ENCODE measurements around the gene CTU2.
A peak's percentile ranks its signal among the peaks of the same experiment; 100 is the strongest.

CTU2 gene

GRCh38 chr16:88681709-88682451 lies 24.4 kb upstream of the CTU2 start:
- no peak for DNase-seq

- DNase-seq: no peak
Measured at GRCh38 chr16:88684569-88685155, 21.6 kb upstream of the CTU2 start.

GRCh38 chr16:88685156-88686061 lies 20.9 kb upstream of the CTU2 start:
- no peak for DNase-seq

- peak; percentile 65 for DNase-seq
Measured at GRCh38 chr16:88686062-88686438, 20.3 kb upstream of the CTU2 start.

GRCh38 chr16:88686439-88687253 lies 19.7 kb upstream of the CTU2 start, which contains the start of gene SNAI3:
SNAI3 (minus strand) TSS chr16:88686507; CDS start chr16:88686406, 101 bp downstream.
- peak; percentile 82 for DNase-seq

- DNase-seq: no peak
Measured at GRCh38 chr16:88687254-88687576, 19.1 kb upstream of the CTU2 start.

- no peak for DNase-seq
Measured at GRCh38 chr16:88687676-88688012, 18.7 kb upstream of the CTU2 start.

GRCh38 chr16:88688013-88688778 lies 18.1 kb upstream of the CTU2 start:
- peak; percentile 79 for DNase-seq

- no peak for DNase-seq
Measured at GRCh38 chr16:88690341-88691128, 15.8 kb upstream of the CTU2 start.

- DNase-seq: no peak
Measured at GRCh38 chr16:88691129-88691813, 15.0 kb upstream of the CTU2 start.

- no peak for DNase-seq
Measured at GRCh38 chr16:88691924-88692560, 14.3 kb upstream of the CTU2 start.

- no peak for DNase-seq
Measured at GRCh38 chr16:88692861-88693260, 13.4 kb upstream of the CTU2 start.

- no peak for DNase-seq
Measured at GRCh38 chr16:88693420-88694177, 12.7 kb upstream of the CTU2 start.

GRCh38 chr16:88694221-88695087 lies 11.8 kb upstream of the CTU2 start:
- DNase-seq: no peak

- DNase-seq: no peak
Measured at GRCh38 chr16:88695218-88695617, 11.1 kb upstream of the CTU2 start.

GRCh38 chr16:88695753-88696152 lies 10.6 kb upstream of the CTU2 start:
- no peak for DNase-seq

- no peak for DNase-seq
Measured at GRCh38 chr16:88696441-88696840, 9.9 kb upstream of the CTU2 start.

- DNase-seq: no peak
Measured at GRCh38 chr16:88697116-88697830, 9.0 kb upstream of the CTU2 start.

All from COR-L47 (cell line).